Body of pancreas (tissue), 4 donors: Measurements from ENCODE around the gene KRTAP10-2. TPM values are rescaled to one million over a fixed set of nuclear protein-coding genes. Genes with fewer than 3 reads are reported as not detected.

ENCODE experiments used
- ATAC-seq: fragments of 150-250 bp; one replicate; pipeline ENCODE4 v1.9.1; 2016
- DNase-seq, 4 donors: peaks; one replicate each; pipeline ENCODE4 v3.0.0-alpha.2; 2019
- H3K27ac ChIP-seq, 4 donors: fragments of 200-600 bp; sonication (generic); 1 replicate in 3 of 4; 2 replicates in 1 of 4; pipeline versions ENCODE4 v1.5.1 to v1.6.1; 2016 to 2019; ENCODE audit warnings: mild to moderate bottlenecking in 1 of 4, mixed read lengths in 1 of 4, moderate library complexity in 1 of 4
- H3K27me3 ChIP-seq, 2 donors: fragments of 200-600 bp; sonication (generic); one replicate each; pipeline ENCODE4 v1.6.0; 2016; ENCODE audit warnings: mild to moderate bottlenecking in 1 of 2
- H3K36me3 ChIP-seq, 2 donors: fragments of 200-600 bp; sonication (generic); replicated peaks in 1 of 2; 2 replicates each; pipeline ENCODE4 v1.5.1; 2016; ENCODE audit warnings: low read depth in 2 of 2; ENCODE audit not compliant: insufficient read depth in 1 of 2
- H3K4me1 ChIP-seq: fragments of 200-600 bp; sonication (generic); one replicate; pipeline ENCODE4 v1.6.0; 2016
- H3K4me3 ChIP-seq, 2 donors: fragments of 200-600 bp; sonication (generic); 1 replicate in 1 of 2; 2 replicates in 1 of 2; pipeline ENCODE4 v1.5.1; 2016 to 2019
- H3K9me3 ChIP-seq, 3 donors: fragments of 200-600 bp; sonication (generic); 1 replicate in 2 of 3; 2 replicates in 1 of 3; pipeline ENCODE4 v1.5.1; 2016
- CTCF ChIP-seq, 7 experiments: fragments of 450-650 bp in 4 of 7; fragments of 200-600 bp in 3 of 7; sonication (generic) in 3 of 7; IDR thresholded peaks; one replicate each; pipeline ENCODE4 v1.5.1; 2016 to 2019; ENCODE audit warnings: antibody characterized with exemption in 7 of 7
- POLR2A ChIP-seq, 3 donors: fragments of 450-650 bp; IDR thresholded peaks; one replicate each; pipeline ENCODE4 v1.6.1; 2016; ENCODE audit warnings: antibody characterized with exemption in 3 of 3, mild to moderate bottlenecking in 2 of 3
- WGBS, 2 donors: methylation state at CpG; one replicate each; pipeline ENCODE4 v1.1.5; 2017; 5-methylcytosine and 5-hydroxymethylcytosine counted together
- intact Hi-C: fragments of 100-400 bp; cut with DNase I; formaldehyde crosslinking; loops from one replicate; pipeline ENCODE4 v1.15.1; 2023
- total RNA-seq, 2 donors: library from RNA; depleted of rRNA; stranded (reverse); fragments of >200 nt; gene quantifications; one replicate each; pipeline ENCODE4 v1.1.0, GENCODE V29; 2016

The KRTAP10-2 gene
- total RNA-seq, 2 donors from 2014 or later, result not detected

- peak in 1 of 4 donors; percentile 8 for DNase-seq
- WGBS, 2 donors, result 60 to 61% methylated on average over 11 to 14 of the region's 14 CpGs
These were observed 12.3 kb downstream of the KRTAP10-2 start for GRCh38 chr21:44539046-44539445.

DNA sequence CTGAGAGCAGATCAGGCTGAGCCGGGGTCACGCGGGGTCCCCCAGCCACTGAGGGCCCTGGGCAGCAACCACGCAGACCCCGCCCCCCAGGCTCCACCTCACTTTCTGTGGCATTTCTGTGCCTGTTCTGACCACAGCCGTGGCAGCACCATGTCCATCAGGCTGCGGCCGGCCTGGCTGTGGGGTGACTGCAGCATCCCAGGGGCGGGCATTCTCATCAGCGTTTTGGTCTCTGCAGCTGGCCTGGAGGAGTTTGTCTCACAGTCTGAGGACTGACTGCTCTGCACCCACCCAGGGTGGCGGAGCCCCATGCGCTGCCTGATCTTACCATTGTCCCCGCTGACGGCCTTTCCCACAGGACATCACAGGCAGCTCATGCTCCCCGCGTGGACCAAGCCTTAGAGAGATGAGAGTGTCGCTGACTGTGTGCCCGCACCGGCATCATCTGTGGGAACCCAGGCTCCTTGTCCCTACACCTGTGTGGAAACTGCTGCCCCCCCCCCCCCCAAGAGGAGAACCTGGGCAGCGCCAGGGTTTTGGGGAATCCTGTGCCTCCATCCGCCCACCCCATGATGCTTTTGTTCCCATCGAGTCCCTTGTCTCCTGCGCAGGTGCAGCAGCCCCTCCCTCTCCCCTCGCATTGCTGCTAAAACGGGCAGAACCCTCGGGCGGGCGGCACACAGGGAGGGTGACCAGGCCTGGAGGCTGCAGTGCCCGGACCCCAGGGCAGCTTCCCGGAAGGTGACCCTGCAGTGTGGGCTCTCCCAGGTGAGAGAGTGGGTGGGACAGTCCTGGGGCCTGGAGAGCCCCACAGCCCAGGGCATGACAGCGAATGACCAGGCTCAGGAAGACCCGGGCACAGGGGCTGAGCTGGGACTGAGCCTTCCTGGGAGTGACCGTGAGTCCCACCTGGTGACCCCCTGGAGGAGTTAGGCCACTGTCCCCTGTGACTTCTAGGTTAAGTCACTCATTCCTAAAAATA lies 13.1 kb downstream of the KRTAP10-2 start:
- intact Hi-C loops, result no loop called here
- ATAC-seq, result no peak
- no peak overlapping the region for H3K4me3 ChIP-seq
- no peak overlapping the region for H3K27ac ChIP-seq
- DNase-seq, result peak in 1 of 4 donors; percentile 6
- H3K36me3 ChIP-seq, result no peaks in the 10 kb centered on the region
- WGBS, 2 donors, result 83 to 84% methylated on average over 27 to 33 of the region's 33 CpGs
- H3K9me3 ChIP-seq, result no peaks in the 10 kb centered on the region
- TF ChIP-seq POLR2A (IDR thresholded peaks at IDR 0.05) (no peak), CTCF (IDR thresholded peaks at IDR 0.05) (no peak)
- no peaks in the 10 kb centered on the region for H3K4me1 ChIP-seq
- no peaks in the 10 kb centered on the region for H3K27me3 ChIP-seq

More at GRCh38 chr21:44539046-44539445, 12.3 kb downstream of the KRTAP10-2 start:
- intact Hi-C loops, result no loop called here
- Histone ChIP-seq H3K36me3 (no peaks in the 10 kb centered on the region), H3K4me1 (no peaks in the 10 kb centered on the region), H3K27me3 (no peaks in the 10 kb centered on the region), H3K4me3 (no peak overlapping the region), H3K27ac (no peak overlapping the region), H3K9me3 (no peaks in the 10 kb centered on the region)
- no peak for ATAC-seq
- no peak for TF ChIP-seq CTCF (IDR thresholded peaks at IDR 0.05)
- TF ChIP-seq POLR2A (IDR thresholded peaks at IDR 0.05), result no peak

GRCh38 chr21:44535963-44536362 lies 15.3 kb downstream of the KRTAP10-2 start:
- intact Hi-C loops, result no loop called here
- H3K4me1 ChIP-seq, result no peaks in the 10 kb centered on the region
- 51 to 58% methylated on average over 7 of the region's 7 CpGs for WGBS, 2 donors

GRCh38 chr21:44534688-44535087 lies 16.6 kb downstream of the KRTAP10-2 start:
- no peaks in the 10 kb centered on the region for H3K4me1 ChIP-seq
- WGBS, 2 donors, result 81 to 86% methylated on average over 6 of the region's 6 CpGs
- TF ChIP-seq CTCF (IDR thresholded peaks at IDR 0.05) (no peak), POLR2A (IDR thresholded peaks at IDR 0.05) (no peak)

More at GRCh38 chr21:44535963-44536362, 15.3 kb downstream of the KRTAP10-2 start:
- Histone ChIP-seq H3K27ac (no peak overlapping the region), H3K36me3 (no peaks in the 10 kb centered on the region), H3K4me3 (no peak overlapping the region), H3K27me3 (no peaks in the 10 kb centered on the region), H3K9me3 (no peaks in the 10 kb centered on the region)
- no peak for DNase-seq
- no peak for TF ChIP-seq CTCF (IDR thresholded peaks at IDR 0.05)
- TF ChIP-seq POLR2A (IDR thresholded peaks at IDR 0.05), result no peak
- no peak for ATAC-seq

More at GRCh38 chr21:44534688-44535087, 16.6 kb downstream of the KRTAP10-2 start:
- H3K9me3 ChIP-seq, result no peaks in the 10 kb centered on the region
- no peak overlapping the region for H3K4me3 ChIP-seq
- H3K27me3 ChIP-seq, result no peaks in the 10 kb centered on the region
- no peak overlapping the region for H3K27ac ChIP-seq
- intact Hi-C loops, result no loop called here
- H3K36me3 ChIP-seq, result no peaks in the 10 kb centered on the region
- DNase-seq, result no peak
- no peak for ATAC-seq
